ENCODE data around the gene MUC6.

MUC6 gene

GRCh38 chr11:1051356-1052132 is 15.0 kb upstream of the MUC6 start:
- DNase-seq: no peak

GRCh38 chr11:1050581-1051355 is 14.2 kb upstream of the MUC6 start:
- DNase-seq: peak; percentile 50 to 61

GRCh38 chr11:1049911-1050580 is 13.5 kb upstream of the MUC6 start:
- no peak for DNase-seq

DNA sequence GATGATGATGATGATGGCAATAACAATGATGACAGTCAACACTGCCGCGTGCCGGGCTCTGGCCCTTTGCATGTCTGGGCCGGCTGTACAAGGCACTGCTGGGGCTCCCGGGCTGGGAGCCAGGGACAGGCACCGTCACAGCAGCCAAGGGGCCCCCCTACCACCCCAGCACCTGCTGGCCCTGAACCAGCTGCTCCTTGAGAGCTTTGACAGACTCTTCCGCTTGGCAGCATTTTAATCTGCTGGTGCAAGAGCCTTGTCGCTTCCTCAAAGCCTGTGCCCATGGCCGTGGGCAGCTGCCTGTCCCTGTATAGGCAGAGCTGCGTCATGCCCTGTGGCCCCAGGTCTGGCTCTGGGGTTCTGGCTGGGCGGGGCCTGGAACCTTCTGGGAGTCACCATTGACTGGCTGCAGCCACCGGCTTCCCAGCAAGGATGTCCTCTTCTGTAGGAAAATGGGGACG is 12.9 kb upstream of the MUC6 start:
- DNase-seq: no peak

DNA sequence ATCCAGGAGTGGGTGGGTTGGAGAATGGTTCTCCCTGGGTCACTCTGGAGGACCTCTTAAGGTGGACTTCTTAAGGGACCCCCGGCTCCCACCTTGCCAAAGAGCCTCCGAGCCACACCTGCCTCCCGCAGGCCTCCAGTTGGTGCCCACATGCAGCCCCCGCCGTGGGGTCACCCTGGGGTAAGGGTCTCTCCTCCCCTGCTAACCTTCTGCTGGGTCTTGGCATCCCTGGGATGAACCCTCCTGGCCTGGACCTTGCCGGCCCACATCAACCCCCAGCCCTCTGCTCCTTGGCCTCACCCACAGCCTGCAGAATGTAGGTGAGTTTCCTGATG is 12.5 kb upstream of the MUC6 start:
- no peak for DNase-seq

DNA sequence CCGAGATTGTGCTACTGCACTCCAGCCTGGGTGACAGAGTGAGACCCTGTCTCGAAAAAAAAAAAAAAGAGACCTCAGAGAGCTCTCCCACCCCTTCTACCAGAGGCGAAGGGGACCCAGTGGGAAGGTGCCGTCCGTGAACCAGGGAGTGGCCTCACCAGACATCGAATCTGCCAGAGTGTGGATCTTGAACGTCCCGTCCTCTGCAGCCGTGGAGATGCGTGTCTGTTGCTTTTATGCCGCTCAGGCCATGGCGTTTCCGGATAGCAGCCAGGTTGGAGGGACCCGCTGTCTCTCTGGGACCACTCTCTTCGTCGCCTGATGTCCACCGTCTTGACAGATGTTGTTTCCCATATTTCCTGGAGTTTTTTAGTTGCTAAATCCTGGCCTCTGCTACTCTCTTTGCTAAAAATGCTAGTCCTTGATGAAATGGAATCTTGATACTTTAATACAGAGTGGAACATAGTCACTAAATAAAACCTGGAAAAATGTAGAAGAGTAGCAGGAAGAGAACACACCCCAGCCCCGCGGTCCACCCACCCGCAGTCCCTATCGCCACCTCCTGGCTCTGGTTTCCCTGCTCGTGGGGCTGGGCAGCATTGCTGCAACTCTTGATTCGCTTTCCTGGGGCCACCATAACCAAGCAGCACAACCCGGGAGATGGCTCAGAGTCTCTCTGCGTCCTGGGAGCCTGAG is 12.0 kb upstream of the MUC6 start:
- DNase-seq: no peak

DNA sequence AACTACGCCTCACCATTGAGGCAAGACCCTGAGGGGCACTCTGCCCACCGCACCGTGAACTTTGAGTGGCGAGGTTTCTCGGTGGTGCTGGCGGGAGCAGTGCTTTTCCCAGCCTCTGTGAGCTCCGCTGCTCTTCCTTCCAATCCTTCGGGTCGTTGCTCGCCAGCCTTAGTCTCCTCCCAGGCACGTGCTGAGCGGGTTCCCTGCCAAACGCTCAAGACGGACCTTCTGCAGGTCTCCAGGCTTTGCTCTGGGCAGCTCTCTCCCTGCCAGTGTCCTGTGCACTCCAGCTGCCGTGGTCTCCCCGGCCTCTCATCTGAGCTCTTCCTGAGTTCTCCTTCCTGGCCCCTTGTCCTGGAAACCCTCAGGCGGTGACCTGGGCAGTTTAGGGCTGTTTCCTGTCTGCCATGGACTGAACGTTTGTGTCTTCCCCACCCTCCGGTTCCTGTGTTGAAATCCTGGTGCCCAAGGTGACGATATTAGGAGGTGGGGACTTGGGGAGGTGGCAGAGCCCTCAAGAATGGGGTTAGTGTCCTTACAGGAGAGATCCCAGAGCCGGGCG is 11.2 kb upstream of the MUC6 start:
- DNase-seq: no peak

GRCh38 chr11:1044160-1044559 is 7.6 kb upstream of the MUC6 start:
- DNase-seq: no peak

DNA sequence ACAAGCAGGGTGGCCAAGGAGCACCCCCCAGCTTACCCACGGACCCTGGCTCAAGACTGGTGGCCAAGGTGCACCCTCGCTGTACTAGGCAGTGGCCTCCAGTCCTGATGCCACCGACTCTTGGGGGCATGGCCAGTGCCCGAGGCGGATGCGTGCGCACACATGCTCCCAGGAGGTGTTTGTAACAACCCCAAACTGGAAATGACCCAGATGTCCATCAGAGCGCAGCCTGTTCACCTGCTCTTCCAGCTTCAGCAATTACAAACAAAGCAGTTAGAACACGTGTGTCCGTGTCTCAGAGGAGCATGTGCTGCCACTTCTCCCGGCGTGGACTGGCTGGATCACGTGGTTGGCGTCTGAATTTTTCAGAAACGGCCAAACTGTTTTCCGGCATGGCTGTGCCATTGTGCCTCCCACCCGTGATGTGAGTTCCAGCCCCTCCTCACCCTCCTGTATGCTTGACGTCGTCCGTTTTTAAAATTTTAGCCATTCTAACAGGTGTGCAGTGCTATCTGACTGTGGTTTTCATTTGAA is 7.1 kb upstream of the MUC6 start:
- DNase-seq: no peak

GRCh38 chr11:1042626-1043562 is 6.4 kb upstream of the MUC6 start:
- DNase-seq: no peak

DNA sequence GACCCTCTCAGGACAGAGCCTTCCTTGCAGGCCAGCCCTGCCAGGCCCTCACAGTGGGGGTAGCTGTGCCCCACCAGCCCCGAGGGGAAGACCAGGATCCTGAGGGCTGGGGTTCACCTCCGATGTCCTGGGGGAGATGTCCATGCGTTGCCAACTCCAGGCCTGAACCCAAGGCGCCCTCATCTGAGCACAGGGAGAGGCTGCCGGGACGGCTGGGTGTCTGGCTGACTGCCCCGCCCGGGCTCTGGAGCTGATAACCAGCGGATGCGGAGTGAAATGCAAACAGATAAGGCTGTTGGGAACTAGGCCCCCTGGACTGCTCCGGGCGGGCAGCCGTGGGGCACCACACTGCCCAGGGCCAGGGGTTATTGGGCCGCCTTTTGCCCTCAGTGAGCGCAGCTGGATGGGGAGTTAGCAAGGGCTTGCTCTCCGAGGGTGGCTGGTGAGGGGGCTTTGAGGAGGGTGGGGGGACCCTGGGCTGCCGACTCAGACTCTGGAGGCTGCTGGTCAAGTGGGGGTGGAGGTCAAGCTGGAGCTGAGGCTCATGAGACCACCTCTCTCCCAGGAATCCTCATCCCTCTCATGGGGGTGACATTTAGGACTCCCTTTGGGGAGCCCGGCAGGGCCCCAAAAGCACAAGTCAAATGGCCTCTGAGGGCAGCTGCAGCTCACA is 5.6 kb upstream of the MUC6 start:
- no peak for DNase-seq

DNA sequence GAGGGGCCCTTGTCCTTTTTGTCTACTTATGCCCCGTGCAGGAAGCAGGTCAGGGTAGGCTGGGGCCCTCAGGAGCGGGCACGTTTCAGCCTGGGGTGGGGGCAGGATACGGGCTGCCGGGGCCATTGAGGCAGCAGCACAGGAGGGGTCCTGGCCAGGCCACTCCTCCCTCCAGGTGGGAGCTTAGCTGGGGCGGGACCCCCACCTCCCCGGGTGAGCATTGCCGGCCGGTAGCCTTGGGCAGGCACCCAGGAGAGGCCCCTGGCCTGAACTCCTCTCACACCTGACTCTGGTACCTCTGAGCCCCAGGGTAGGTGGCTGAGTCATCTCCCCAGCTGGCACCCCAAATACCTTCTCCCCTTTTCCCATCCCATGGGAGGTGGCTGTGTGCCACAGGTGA is 5.0 kb upstream of the MUC6 start:
- no peak for DNase-seq

- DNase-seq: no peak
These were observed 4.6 kb upstream of the MUC6 start for GRCh38 chr11:1041149-1041467.

DNA sequence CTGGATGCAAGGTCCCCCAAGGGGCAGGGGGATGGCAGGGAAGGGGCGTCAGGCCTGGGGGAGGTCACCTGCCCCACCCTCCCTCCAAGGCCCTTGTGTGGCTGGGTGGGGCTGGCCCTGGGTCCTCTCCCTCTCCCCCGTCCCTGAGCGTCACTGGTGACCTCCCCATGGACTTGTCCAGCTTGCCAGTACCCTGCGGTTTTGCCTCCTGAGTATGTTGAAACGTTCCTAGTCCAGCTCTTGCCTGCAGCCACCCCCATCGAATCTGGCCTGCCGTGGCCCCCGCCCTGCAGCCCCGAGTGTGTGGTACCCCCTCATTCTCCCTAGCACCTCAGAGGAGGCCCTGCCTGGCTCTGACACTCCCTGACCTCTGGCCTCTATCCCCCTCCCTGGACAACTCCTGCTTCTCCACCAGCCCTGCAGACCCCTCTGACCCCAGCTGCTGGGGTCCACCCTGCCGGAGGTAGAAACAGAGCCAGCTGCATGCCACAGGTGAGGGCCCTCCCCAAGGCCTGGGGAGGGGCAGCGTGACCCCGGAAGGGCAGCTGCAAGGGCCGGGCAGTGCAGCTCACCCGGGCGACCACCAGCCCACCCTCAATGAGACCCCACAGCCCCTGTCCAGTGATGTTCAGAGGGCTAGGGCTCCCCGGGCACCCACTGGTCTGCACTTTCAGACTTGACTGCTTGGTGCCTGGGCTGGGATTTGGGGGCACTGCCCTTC is 4.1 kb upstream of the MUC6 start:
- no peak for DNase-seq

DNA sequence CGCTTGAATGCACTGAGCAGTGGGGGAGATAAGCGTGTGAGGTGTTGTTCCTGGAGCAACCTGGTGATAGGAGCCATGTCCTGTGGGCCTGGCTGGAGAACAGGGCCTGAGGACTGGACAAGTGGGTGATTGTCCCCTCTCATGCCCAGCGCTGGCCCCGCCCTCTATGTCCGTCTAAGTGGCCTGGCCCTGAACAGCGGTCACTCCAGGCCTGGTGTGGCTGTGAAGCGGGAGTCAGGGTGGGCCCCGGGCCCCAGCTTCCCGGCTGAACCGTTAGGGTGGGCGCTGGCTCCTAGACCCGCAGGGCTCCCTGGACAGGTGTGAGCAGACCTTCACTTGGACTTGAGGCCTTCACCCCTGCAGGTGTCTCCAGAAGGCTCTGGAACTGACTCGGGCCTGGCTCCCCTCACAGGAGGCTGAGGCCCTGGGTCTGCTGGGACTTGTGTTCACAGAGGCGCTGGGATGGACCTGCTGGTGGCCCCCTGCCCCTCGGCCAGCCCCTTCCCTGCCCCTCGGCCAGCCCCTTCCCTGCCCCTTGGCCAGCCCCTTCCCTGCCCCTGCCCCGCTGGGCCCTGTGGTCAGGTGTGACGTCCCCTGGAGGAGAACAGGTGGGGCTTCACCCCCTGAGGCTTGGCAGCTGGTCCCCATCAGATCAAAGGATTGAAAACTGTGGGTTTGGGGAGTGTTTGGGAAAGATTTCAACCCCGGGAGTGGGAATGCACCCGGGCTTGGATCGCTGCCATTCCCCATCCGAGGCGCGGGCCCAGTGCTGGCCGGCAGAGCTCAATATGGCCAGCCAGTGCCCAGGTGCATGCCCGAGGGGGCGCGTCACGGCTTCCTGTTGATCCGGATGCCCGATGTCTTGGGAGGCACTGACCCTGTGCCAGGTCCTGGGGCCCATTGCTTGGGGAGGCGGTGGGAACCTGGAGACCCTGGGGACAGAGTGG is 3.2 kb upstream of the MUC6 start:
- DNase-seq: no peak

DNA sequence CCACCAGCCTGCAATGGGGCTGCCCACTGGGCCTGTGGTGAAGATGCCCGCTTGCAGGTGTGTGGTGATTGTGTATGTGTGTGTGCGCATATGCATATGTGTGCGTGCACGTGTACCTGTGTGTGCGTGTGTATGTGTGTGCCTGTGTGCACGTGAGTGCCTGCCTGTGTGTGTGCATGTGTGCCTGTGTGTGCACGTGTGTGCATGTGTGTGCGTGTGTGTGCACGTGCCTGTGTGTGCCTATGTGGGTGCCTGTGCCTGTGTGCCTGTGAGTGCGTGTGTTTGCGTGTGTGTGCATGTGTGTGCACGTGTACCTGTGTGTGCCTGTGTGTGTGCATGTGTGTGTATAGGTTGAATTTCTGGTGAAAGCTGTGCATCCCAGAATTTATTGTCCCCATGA is 2.4 kb upstream of the MUC6 start:
- no peak for DNase-seq

GRCh38 chr11:1038361-1038760 is 1.8 kb upstream of the MUC6 start:
- DNase-seq: no peak

DNA sequence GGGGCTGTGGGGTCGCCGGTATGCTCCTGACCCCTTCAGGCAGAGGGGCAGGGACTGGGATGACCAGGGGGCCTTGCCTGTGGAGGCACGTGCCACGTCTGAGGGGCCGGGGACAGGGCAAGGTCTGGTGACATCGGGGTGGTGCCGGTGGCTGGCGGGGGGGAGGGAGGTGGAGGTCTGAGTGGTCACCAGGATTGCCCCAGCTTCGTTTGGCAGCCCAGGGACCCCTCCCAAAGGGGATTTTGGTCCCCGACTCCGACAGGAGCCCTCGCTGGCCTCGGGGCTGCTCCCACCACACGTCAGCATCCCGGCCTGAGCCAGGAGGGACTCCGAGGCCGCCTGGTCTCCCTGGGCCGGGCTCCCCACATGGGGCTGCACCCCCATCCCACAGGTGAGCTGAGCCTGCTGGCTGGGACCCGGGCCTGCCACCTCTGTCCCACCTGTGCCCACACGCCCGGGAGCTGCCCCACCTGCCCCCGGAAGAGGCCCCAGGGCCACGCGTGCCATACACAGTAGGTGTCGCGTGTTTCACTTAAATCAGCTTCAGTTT is 1.1 kb upstream of the MUC6 start:
- DNase-seq: no peak

GRCh38 chr11:1036931-1037330 is 413 bp upstream of the MUC6 start:
- no peak for DNase-seq
